ENCODE data around the gene ZFAND3. TPM values are rescaled to one million over a fixed set of nuclear protein-coding genes. Genes with fewer than 3 reads are reported as not detected.

ZFAND3 gene
- total and polyA plus RNA-seq, 2 experiments from 2014 or later, result 36.5 to 50.0 TPM

DNA sequence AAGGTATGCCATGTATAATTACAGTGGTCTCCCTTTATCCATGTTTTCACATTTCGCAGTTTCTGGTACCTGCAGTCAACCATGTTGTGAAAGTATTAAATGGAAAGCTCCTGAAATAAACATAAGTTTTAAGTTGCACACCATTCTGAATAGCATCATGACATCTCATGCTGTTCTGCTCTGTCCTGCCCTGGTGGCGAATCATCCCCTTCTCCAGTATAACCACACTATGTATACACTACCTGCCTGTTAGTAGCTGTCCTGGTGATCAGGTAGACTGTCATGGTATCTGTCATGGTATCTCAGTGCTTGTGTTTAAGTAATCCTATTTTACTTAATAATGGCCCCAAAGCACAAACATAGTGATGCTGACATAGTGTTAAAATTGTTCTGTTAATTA is 97.1 kb downstream of the ZFAND3 start:
- H3K4me2 ChIP-seq, result no peak overlapping the region
- no peaks in the 10 kb centered on the region for H3K36me3 ChIP-seq (replicated peaks; ENCODE audit: insufficient read depth, low read depth)
- H3K79me2 ChIP-seq, result peaks cover 98% of the 10 kb centered on the region
- H4K20me1 ChIP-seq (ENCODE audit: insufficient read depth, poor library complexity, severe bottlenecking), result peaks cover 90% of the 10 kb centered on the region
- H3K4me1 ChIP-seq (ENCODE audit: insufficient read depth), result no peaks in the 10 kb centered on the region
- WGBS (ENCODE audit: low lambda C conversion rate, missing lambda C conversion rate), result 96% methylated on average over 2 of the region's 2 CpGs
- no peak overlapping the region for H3K27ac ChIP-seq
- no peaks in the 10 kb centered on the region for H3K9me3 ChIP-seq (ENCODE audit: low read depth)
- H3K4me3 ChIP-seq, result no peak overlapping the region
- no peak overlapping the region for H2AFZ ChIP-seq
- TF ChIP-seq EZH2 (IDR thresholded peaks at IDR 0.05; ENCODE audit: borderline replicate concordance) (no peak), EZH2phosphoT487 (IDR thresholded peaks at IDR 0.05; ENCODE audit: low read depth, severe bottlenecking, unreplicated experiment) (no peak)
- TF ChIP-seq, protein P1, sequence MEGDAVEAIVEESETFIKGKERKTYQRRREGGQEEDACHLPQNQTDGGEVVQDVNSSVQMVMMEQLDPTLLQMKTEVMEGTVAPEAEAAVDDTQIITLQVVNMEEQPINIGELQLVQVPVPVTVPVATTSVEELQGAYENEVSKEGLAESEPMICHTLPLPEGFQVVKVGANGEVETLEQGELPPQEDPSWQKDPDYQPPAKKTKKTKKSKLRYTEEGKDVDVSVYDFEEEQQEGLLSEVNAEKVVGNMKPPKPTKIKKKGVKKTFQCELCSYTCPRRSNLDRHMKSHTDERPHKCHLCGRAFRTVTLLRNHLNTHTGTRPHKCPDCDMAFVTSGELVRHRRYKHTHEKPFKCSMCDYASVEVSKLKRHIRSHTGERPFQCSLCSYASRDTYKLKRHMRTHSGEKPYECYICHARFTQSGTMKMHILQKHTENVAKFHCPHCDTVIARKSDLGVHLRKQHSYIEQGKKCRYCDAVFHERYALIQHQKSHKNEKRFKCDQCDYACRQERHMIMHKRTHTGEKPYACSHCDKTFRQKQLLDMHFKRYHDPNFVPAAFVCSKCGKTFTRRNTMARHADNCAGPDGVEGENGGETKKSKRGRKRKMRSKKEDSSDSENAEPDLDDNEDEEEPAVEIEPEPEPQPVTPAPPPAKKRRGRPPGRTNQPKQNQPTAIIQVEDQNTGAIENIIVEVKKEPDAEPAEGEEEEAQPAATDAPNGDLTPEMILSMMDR (IDR thresholded peaks at IDR 0.05; ENCODE audit: poor library complexity), result no peak
- H3K27me3 ChIP-seq, result no peaks in the 10 kb centered on the region
- H3K9me2 ChIP-seq (replicated peaks; ENCODE audit: insufficient read depth), result no peaks in the 10 kb centered on the region
- no peak for DNase-seq (ENCODE audit: low spot score)

DNA sequence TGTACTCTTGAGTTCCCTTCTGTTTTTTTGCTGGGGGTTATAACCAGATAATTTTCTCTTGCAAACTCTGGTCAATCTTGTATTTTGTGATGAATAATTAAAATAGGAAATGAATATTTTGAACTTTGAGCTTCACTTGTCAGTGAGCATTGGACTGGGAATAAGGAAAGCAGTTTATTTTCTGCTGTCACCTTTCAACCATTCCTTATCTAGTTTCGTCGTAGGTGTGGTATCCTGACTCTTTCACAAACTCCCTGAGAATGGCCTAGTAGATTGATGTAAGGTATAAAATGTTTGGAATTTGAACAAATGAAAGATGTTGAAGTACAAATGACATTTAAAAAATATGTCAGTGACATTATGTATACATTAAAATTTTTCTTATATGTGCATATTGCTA is 98.0 kb downstream of the ZFAND3 start:
- Histone ChIP-seq H2AFZ (no peak overlapping the region), H3K4me1 (ENCODE audit: insufficient read depth) (no peaks in the 10 kb centered on the region), H3K9me3 (ENCODE audit: low read depth) (no peaks in the 10 kb centered on the region), H4K20me1 (ENCODE audit: insufficient read depth, poor library complexity, severe bottlenecking) (peaks cover 91% of the 10 kb centered on the region), H3K9me2 (replicated peaks; ENCODE audit: insufficient read depth) (no peaks in the 10 kb centered on the region), H3K27me3 (no peaks in the 10 kb centered on the region), H3K36me3 (replicated peaks; ENCODE audit: insufficient read depth, low read depth) (no peaks in the 10 kb centered on the region), H3K27ac (no peak overlapping the region), H3K79me2 (peaks cover 98% of the 10 kb centered on the region), H3K4me3 (no peak overlapping the region), H3K4me2 (no peak overlapping the region)
- TF ChIP-seq EZH2phosphoT487 (IDR thresholded peaks at IDR 0.05; ENCODE audit: low read depth, severe bottlenecking, unreplicated experiment) (no peak), EZH2 (IDR thresholded peaks at IDR 0.05; ENCODE audit: borderline replicate concordance) (no peak)
- TF ChIP-seq, protein P1 (IDR thresholded peaks at IDR 0.05; ENCODE audit: poor library complexity), result no peak
- WGBS (ENCODE audit: low lambda C conversion rate, missing lambda C conversion rate), result 52% methylated on average over 2 of the region's 2 CpGs
- no peak for DNase-seq (ENCODE audit: low spot score)

DNA sequence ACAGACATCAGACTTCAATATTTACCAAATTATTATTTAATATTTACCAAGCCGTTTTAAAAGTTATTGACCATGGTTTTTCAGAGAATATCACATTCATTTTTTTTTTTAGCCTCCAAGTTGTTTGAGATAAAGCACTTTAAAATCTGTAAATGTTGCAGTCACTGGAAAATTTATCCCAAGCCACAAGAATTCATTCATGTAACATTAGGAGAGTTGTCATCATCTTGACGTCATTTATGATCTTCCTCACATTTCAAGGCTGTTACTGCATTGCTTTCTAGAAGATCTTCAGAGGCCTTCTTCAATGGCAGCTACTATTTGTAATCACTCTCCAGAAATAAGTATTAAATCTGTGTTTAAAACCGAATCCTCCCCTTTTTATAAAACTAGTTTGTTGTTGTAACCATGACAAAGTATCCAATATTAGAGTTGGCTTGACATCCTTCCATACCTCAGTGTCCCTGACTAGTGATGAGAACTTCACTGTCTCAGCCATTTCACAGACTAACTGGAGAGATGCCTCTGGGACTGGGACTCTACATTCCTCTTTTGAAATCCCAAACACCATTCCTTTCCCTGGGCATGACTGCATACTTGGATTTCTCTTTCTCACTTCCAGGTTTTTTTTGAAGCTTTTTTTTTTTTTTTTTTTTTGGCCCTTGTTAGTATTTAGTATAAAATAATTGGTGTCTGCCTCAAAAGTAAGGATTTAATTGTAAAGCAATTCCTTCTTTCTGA is 100.1 kb downstream of the ZFAND3 start:
- no peaks in the 10 kb centered on the region for H3K9me2 ChIP-seq (replicated peaks; ENCODE audit: insufficient read depth)
- H3K4me2 ChIP-seq, result no peak overlapping the region
- peaks cover 90% of the 10 kb centered on the region for H4K20me1 ChIP-seq (ENCODE audit: insufficient read depth, poor library complexity, severe bottlenecking)

More for the DNA sequence above, 100.1 kb downstream of the ZFAND3 start:
- no peak for TF ChIP-seq EZH2phosphoT487 (IDR thresholded peaks at IDR 0.05; ENCODE audit: low read depth, severe bottlenecking, unreplicated experiment)
- TF ChIP-seq, protein P1 (IDR thresholded peaks at IDR 0.05; ENCODE audit: poor library complexity), result no peak
- TF ChIP-seq EZH2 (IDR thresholded peaks at IDR 0.05; ENCODE audit: borderline replicate concordance), result no peak
- Histone ChIP-seq H3K4me1 (ENCODE audit: insufficient read depth) (no peaks in the 10 kb centered on the region), H3K9me3 (ENCODE audit: low read depth) (no peaks in the 10 kb centered on the region), H2AFZ (no peak overlapping the region), H3K36me3 (replicated peaks; ENCODE audit: insufficient read depth, low read depth) (no peaks in the 10 kb centered on the region), H3K4me3 (no peak overlapping the region), H3K79me2 (peaks cover 99% of the 10 kb centered on the region), H3K27me3 (no peaks in the 10 kb centered on the region), H3K27ac (no peak overlapping the region)
- no peak for DNase-seq (ENCODE audit: low spot score)
- 90% methylated on average over 3 of the region's 3 CpGs for WGBS (ENCODE audit: low lambda C conversion rate, missing lambda C conversion rate)

All from hepatocyte (in vitro differentiated cells).